Measurements from ENCODE around the gene COL23A1.
"Not testable (repeated sequence)": the region's sequence is repeated elsewhere in the genome, so short reads cannot be mapped to it uniquely, and the experiment has no call there.

The COL23A1 gene

DNA sequence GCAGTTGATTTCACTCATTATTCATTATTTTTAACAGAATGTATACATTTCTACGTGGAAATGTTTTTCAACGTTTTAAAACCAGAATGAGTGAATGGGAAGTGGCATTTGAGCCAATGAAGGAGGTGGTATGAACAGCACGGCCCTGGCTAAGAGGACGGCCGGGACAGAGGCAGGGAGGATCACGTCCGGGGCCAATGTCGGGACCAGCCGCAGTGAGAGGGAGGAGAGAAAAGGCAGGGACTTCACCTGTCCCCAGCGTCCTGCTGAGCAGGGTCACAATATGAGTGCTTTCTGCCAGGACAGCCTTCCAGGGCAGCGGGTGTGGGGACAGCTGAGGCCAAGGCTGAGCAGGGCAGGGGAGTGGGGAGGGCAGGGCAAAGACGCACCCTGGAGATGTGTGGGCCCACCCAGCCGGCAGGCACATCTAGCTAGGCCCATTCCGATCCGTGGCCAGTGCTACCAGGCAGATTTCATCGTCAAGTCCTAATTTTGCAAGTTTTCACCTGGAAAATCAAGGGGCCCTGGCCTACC lies 209.6 kb downstream of the COL23A1 start:
- DNase-seq: no peak
- TF ChIP-seq GATA1 (IDR thresholded peaks at IDR 0.05; ENCODE audit: low read depth, low read length) (no peak), POLR2A (IDR thresholded peaks at IDR 0.05; ENCODE audit: low read length) (no peak)

DNA sequence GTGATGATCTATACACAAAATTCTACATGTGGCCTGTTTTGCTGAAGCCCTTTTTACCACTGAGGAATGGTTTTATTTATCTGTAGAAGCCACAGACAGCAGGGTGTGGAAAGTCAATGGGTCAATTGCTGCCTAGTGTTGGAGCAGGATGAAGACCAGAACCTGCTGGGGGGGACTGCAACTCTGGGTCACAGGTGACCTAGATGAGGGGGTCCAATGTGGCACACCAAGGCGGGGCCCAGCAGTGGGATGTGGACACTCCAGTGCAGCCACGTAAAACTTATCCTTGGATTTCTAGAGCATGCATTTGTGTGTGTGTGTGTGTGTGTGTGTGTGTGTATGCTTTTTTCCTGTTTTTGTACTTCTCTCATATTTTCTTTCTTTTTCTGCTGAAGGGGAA lies 210.1 kb downstream of the COL23A1 start:
- no peak for TF ChIP-seq GATA1 (IDR thresholded peaks at IDR 0.05; ENCODE audit: low read depth, low read length)
- TF ChIP-seq POLR2A (IDR thresholded peaks at IDR 0.05; ENCODE audit: low read length): no peak
- no peak for DNase-seq

- no peak for DNase-seq
- TF ChIP-seq POLR2A (IDR thresholded peaks at IDR 0.05; ENCODE audit: low read length) (no peak), GATA1 (IDR thresholded peaks at IDR 0.05; ENCODE audit: low read depth, low read length) (no peak)
Observed at GRCh38 chr5:178378527-178379484, 211.4 kb downstream of the COL23A1 start.

DNA sequence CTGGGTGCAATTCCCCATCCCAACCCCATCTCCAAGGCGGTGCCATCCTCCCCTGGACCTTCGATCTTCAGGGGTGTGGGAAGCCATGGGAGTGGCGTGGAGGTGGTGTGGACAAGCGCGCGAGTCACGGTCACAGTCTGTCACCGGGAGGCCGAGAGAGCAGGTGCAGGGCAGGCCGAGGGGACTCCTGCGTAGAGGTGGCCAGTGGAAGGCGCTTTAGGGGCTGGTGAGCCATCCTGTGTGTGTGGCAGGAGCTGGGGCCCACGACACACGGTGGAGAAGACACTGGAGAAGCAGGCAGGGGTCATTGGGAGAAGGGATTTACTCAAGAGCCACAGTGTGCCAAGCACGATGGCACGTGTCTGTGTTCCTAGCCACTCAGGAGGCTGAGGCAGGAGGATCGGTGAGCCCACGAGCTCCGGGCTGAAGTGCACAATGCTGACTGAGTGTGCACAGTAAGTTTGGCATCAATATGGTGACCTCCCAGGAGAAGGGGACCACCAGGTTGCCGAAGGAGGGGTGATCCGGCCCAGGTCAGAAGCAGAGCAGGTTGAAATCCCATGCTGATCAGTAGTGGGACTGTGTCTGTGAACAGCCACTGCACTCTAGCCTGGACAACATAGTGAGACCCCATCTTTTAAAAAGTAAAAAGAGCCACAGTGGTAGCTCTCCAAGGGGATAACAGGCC lies 212.5 kb downstream of the COL23A1 start:
- TF ChIP-seq POLR2A (IDR thresholded peaks at IDR 0.05; ENCODE audit: low read length) (no peak), GATA1 (IDR thresholded peaks at IDR 0.05; ENCODE audit: low read depth, low read length) (no peak)
- no peak for DNase-seq

- DNase-seq: no peak
- TF ChIP-seq POLR2A (IDR thresholded peaks at IDR 0.05; ENCODE audit: low read length) (no peak), GATA1 (IDR thresholded peaks at IDR 0.05; ENCODE audit: low read depth, low read length) (no peak)
Observed at GRCh38 chr5:178376921-178377582, 213.1 kb downstream of the COL23A1 start.

- no peak for TF ChIP-seq GATA1 (IDR thresholded peaks at IDR 0.05; ENCODE audit: low read depth, low read length)
- TF ChIP-seq POLR2A (IDR thresholded peaks at IDR 0.05; ENCODE audit: low read length): no peak
- DNase-seq: no peak
Observed at GRCh38 chr5:178375348-178375747, 214.8 kb downstream of the COL23A1 start.

- no peak for TF ChIP-seq POLR2A (IDR thresholded peaks at IDR 0.05; ENCODE audit: low read length)
- no peak for TF ChIP-seq GATA1 (IDR thresholded peaks at IDR 0.05; ENCODE audit: low read depth, low read length)
- DNase-seq: no peak
Observed at GRCh38 chr5:178373711-178374110, 216.5 kb downstream of the COL23A1 start.

DNA sequence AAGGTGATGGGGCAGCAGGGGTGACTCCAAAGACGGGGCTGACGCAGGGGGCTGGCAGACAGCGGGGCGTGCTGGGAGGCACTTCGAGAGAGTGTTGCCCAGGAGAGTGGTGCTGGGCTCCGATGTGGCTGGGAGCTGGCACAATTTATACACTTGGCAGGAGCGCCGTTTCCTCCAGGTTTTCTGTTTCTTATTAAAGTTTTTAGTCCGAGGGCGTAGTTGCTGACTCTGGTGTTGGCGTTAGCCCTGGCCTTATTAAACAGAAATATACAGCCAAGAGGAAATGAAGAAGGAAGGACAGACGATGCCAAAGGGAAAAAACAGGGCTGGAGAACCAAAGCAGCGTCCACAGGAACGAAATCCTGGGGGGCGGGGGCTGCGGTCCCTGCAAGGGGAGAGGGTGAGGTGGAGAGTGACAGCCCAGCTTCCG lies 218.0 kb downstream of the COL23A1 start:
- TF ChIP-seq POLR2A (IDR thresholded peaks at IDR 0.05; ENCODE audit: low read length) (no peak), GATA1 (IDR thresholded peaks at IDR 0.05; ENCODE audit: low read depth, low read length) (no peak)
- no peak for DNase-seq

- TF ChIP-seq GATA1 (IDR thresholded peaks at IDR 0.05; ENCODE audit: low read depth, low read length): no peak
- TF ChIP-seq POLR2A (IDR thresholded peaks at IDR 0.05; ENCODE audit: low read length): no peak
- no peak for DNase-seq
Observed at GRCh38 chr5:178371362-178372111, 218.7 kb downstream of the COL23A1 start.

DNA sequence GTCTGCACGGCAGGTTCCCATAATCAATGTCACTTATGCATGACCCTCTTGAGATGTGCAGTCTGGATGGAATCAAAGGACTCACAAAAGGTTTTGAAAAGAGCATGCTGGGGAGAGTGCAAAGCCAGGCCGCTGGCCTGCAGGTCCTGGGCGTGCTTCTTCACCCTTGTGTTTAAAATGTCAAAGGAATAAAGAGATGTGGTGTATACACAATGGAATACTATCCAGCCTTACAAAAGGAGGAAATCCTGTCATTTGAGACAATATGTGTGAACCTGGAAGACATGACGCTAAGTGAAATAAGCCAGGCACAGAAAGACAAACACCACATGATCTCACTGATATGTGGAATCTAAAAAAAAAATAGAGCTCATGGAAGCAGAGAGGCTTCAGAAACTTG lies 220.1 kb downstream of the COL23A1 start:
- DNase-seq: no peak
- TF ChIP-seq POLR2A (IDR thresholded peaks at IDR 0.05; ENCODE audit: low read length) (no peak), GATA1 (IDR thresholded peaks at IDR 0.05; ENCODE audit: low read depth, low read length) (no peak)

DNA sequence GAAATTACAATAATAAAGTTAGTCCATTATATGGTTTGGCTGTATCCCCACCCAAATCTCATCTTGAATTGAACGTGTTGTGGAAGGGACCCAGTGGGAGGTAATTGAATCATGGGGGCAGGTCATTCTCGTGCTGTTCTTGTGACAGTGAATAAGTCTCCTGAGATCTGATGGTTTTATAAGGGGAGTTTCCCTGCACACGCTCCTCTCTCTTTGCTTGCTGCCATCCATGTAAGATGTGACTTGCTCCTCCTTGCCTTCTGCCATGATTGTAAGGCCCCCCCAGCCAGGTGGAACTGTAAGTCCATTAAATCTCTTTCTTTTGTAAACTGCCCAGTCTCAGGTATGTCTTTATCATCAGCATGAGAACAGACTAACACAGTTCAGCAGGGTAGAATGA lies 220.7 kb downstream of the COL23A1 start:
- DNase-seq: not testable (repeated sequence)

DNA sequence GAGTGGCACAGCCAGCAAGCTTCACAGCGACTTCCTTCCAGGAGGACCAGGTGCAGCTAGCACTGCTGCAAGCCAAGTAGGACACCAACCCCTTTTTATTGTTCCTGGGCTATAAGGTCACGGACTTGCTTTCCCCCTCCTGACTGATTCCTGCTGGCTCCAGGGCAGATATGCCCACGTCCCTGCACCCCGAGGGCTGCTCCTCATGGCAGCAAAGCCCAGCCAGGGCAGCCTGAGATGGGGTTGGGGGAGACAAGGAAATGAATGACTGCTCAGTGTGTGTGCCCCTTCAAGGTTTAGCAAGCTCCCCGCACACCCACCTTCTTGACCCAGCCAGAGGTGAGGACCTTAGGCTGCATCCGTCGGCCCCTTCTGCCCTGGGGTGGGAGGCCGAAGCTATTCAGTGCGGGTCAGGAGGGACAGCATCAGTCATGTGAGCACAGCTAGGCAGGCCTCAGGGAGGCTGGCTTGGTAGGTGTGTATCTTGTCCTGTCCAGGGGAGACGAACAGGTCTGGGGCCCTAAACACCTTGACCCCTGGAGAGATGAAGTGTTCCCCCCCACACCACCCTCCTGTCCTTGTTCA lies 221.4 kb downstream of the COL23A1 start:
- no peak for DNase-seq
- TF ChIP-seq GATA1 (IDR thresholded peaks at IDR 0.05; ENCODE audit: low read depth, low read length): no peak
- no peak for TF ChIP-seq POLR2A (IDR thresholded peaks at IDR 0.05; ENCODE audit: low read length)

DNA sequence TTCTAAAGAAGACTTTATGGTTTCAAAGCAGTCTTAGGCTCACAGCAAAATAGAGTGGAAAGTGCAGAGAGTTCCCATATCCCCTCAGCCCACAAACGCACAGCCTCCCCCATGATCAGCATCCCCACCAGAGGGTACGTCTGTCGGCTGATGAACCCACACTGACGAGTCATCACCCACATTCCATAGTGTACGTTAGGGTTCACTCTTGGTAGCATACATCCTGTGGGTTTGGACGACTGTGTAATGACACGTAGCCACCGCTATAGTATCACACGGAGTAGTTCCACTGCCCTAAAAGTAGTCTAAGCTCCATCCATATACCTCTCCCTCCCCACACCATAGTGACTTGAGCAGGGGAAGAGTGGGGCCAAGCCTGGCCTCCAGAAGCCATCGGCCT lies 221.9 kb downstream of the COL23A1 start:
- no peak for DNase-seq
- no peak for TF ChIP-seq GATA1 (IDR thresholded peaks at IDR 0.05; ENCODE audit: low read depth, low read length)
- TF ChIP-seq POLR2A (IDR thresholded peaks at IDR 0.05; ENCODE audit: low read length): no peak
